GM19099 (cell line): ENCODE measurements around the gene SLC25A41.
A peak's percentile ranks its signal among the peaks of the same experiment; 100 is the strongest.

ENCODE experiments used
- POLR2A ChIP-seq: IDR thresholded peaks from 3 replicates; pipeline ENCODE4 v1.6.1; 2011; ENCODE audit warnings: low read depth; ENCODE audit not compliant: insufficient read length; ENCODE audit errors: extremely low read depth

Gene SLC25A41

GRCh38 chr19:6406401-6406800, 27.2 kb downstream of the SLC25A41 start:
- TF ChIP-seq POLR2A, result no peak

GRCh38 chr19:6402837-6403608, 30.5 kb downstream of the SLC25A41 start:
- no peak for TF ChIP-seq POLR2A

GRCh38 chr19:6402058-6402457, 31.5 kb downstream of the SLC25A41 start:
- TF ChIP-seq POLR2A, result no peak

- no peak for TF ChIP-seq POLR2A
These were observed 37.3 kb downstream of the SLC25A41 start for GRCh38 chr19:6396305-6396704.

- no peak for TF ChIP-seq POLR2A
These were observed 38.7 kb downstream of the SLC25A41 start for GRCh38 chr19:6394831-6395230.

- no peak for TF ChIP-seq POLR2A
These were observed 39.6 kb downstream of the SLC25A41 start for GRCh38 chr19:6393983-6394412.

- peak; percentile 64 for TF ChIP-seq POLR2A
These were observed 40.2 kb downstream of the SLC25A41 start, which contains the start of gene GTF2F1 for GRCh38 chr19:6393074-6393982. TSS of gene GTF2F1 (minus strand) at chr19:6393164. CDS start at chr19:6392995, 169 bp downstream.

- TF ChIP-seq POLR2A, result no peak
These were observed 41.1 kb downstream of the SLC25A41 start for GRCh38 chr19:6392221-6393073.

- TF ChIP-seq POLR2A, result no peak
These were observed 46.2 kb downstream of the SLC25A41 start for GRCh38 chr19:6387372-6387771.

GRCh38 chr19:6384381-6384780, 49.2 kb downstream of the SLC25A41 start:
- TF ChIP-seq POLR2A, result no peak

GRCh38 chr19:6383188-6383587, 50.4 kb downstream of the SLC25A41 start:
- no peak for TF ChIP-seq POLR2A

GRCh38 chr19:6381030-6381750, 52.4 kb downstream of the SLC25A41 start:
- TF ChIP-seq POLR2A, result no peak

GRCh38 chr19:6379744-6380143, 53.8 kb downstream of the SLC25A41 start:
- no peak for TF ChIP-seq POLR2A

GRCh38 chr19:6378486-6378885, 55.1 kb downstream of the SLC25A41 start:
- TF ChIP-seq POLR2A, result no peak

GRCh38 chr19:6378041-6378440, 55.5 kb downstream of the SLC25A41 start:
- TF ChIP-seq POLR2A, result no peak
